ENCODE results near the gene ZNF774. TPM values are rescaled to one million over a fixed set of nuclear protein-coding genes. Genes with fewer than 3 reads are reported as not detected.

The ZNF774 gene
- total and polyA plus RNA-seq, 2 experiments from 2014 or later: 0.22 to 1.6 TPM

GRCh38 chr15:90307661-90308060, 44.4 kb upstream of the ZNF774 start:
- Histone ChIP-seq H3K4me1 (ENCODE audit: insufficient read depth) (no peaks in the 10 kb centered on the region), H3K4me3 (no peak overlapping the region), H2AFZ (no peak overlapping the region), H3K9ac (no peak overlapping the region), H3K27me3 (replicated peaks; ENCODE audit: insufficient read depth) (0 out of 2 replicates have a peak, but pooled peaks cover 5% of the 10 kb centered on the region), H3K27ac (no peak overlapping the region), H4K20me1 (ENCODE audit: insufficient read depth) (no peaks in the 10 kb centered on the region), H3K9me2 (ENCODE audit: insufficient read depth) (no peaks in the 10 kb centered on the region), H3K36me3 (ENCODE audit: low read depth) (no peaks in the 10 kb centered on the region), H3K79me2 (ENCODE audit: insufficient read depth) (no peaks in the 10 kb centered on the region), H3F3A (ENCODE audit: insufficient read depth) (no peaks in the 10 kb centered on the region), H3K9me3 (ENCODE audit: low read depth) (no peaks in the 10 kb centered on the region), H3K4me2 (ENCODE audit: unreplicated experiment) (no peak overlapping the region)
- no peak for DNase-seq
- in situ Hi-C loops (cut with MboI): loop anchor here (25.0 kb wide), 2 partner anchors 305 to 580 kb away; partner anchors contain the start of gene FES
- no peak for TF ChIP-seq EZH2 (IDR thresholded peaks at IDR 0.05; ENCODE audit: insufficient read depth, poor library complexity, severe bottlenecking)
- no peak for TF ChIP-seq EZH2phosphoT487 (IDR thresholded peaks at IDR 0.05; ENCODE audit: insufficient read depth, low read depth)
- WGBS, 2 experiments (ENCODE audit: low coverage in 1 of 2, low lambda C conversion rate in 2 of 2, missing lambda C conversion rate in 2 of 2): 91 to 98% methylated on average over 2 of the region's 2 CpGs

- TF ChIP-seq EZH2phosphoT487 (IDR thresholded peaks at IDR 0.05; ENCODE audit: insufficient read depth, low read depth) (no peak), EZH2 (IDR thresholded peaks at IDR 0.05; ENCODE audit: insufficient read depth, poor library complexity, severe bottlenecking) (no peak)
- Histone ChIP-seq H3K27ac (no peak overlapping the region), H3K36me3 (ENCODE audit: low read depth) (no peaks in the 10 kb centered on the region), H3F3A (ENCODE audit: insufficient read depth) (no peaks in the 10 kb centered on the region), H3K4me1 (ENCODE audit: insufficient read depth) (no peaks in the 10 kb centered on the region), H3K27me3 (replicated peaks; ENCODE audit: insufficient read depth) (0 out of 2 replicates have a peak, but pooled peaks cover 5% of the 10 kb centered on the region), H3K9me2 (ENCODE audit: insufficient read depth) (no peaks in the 10 kb centered on the region), H3K9ac (no peak overlapping the region), H3K4me3 (no peak overlapping the region), H4K20me1 (ENCODE audit: insufficient read depth) (no peaks in the 10 kb centered on the region), H3K9me3 (ENCODE audit: low read depth) (no peaks in the 10 kb centered on the region), H2AFZ (no peak overlapping the region), H3K79me2 (ENCODE audit: insufficient read depth) (no peaks in the 10 kb centered on the region), H3K4me2 (ENCODE audit: unreplicated experiment) (no peak overlapping the region)
- 89 to 92% methylated on average over 4 of the region's 4 CpGs for WGBS, 2 experiments (ENCODE audit: low coverage in 1 of 2, low lambda C conversion rate in 2 of 2, missing lambda C conversion rate in 2 of 2)
- in situ Hi-C loops (cut with MboI): loop anchor here (25.0 kb wide), 2 partner anchors 303 to 578 kb away; partner anchors contain the start of gene FES
- no peak for DNase-seq
Measured at GRCh38 chr15:90309020-90309419, 43.1 kb upstream of the ZNF774 start.

DNA sequence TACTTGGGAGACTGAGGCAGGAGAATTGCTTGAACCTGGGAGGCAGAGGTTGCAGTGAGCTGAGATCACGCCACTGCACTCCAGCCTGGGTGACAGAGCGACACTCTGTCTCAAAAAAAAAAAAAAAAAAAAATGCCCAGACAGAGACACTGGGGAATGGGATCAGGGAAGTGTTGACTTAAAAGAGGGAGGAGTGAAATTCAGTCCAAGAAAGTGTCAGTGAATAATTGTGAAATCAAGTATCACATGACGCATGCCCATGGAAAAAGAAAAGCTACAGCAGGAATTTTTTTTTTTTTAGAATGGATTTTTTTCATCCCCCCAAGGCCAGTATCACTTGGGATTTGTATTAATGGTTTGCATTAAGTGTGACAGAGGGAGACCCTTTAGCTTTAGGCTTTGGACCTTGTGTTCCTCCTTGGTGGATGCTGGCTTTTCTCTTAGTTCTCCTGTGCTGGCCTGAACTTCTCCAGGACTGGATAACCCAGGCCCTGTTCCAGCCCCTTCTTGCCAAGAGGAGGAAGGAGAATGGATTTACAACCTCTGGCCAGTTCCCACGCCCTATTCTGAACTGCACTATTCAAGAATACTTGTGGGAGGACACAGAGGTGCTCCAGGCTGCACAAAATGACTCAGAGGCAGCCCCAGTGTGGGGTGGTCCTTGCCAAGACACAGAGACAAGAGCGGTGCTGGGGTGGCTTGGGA, 36.7 kb upstream of the ZNF774 start:
- TF ChIP-seq EZH2phosphoT487 (IDR thresholded peaks at IDR 0.05; ENCODE audit: insufficient read depth, low read depth) (no peak), EZH2 (IDR thresholded peaks at IDR 0.05; ENCODE audit: insufficient read depth, poor library complexity, severe bottlenecking) (no peak)
- peaks cover 5% of the 10 kb centered on the region; the same call in 1 of the 2 replicates for H3F3A ChIP-seq (ENCODE audit: insufficient read depth)
- H3K9me3 ChIP-seq (ENCODE audit: low read depth): no peaks in the 10 kb centered on the region
- peak overlapping the region; percentile 17 for H3K4me2 ChIP-seq (ENCODE audit: unreplicated experiment)
- WGBS, 2 experiments (ENCODE audit: low coverage in 1 of 2, low lambda C conversion rate in 2 of 2, missing lambda C conversion rate in 2 of 2): 5 to 14% methylated on average over 4 to 5 of the region's 5 CpGs
- no peaks in the 10 kb centered on the region for H3K9me2 ChIP-seq (ENCODE audit: insufficient read depth)
- H3K4me3 ChIP-seq: no peak overlapping the region
- no peaks in the 10 kb centered on the region for H3K79me2 ChIP-seq (ENCODE audit: insufficient read depth)
- H2AFZ ChIP-seq: no peak overlapping the region
- 0 out of 2 replicates have a peak, but pooled peaks cover 5% of the 10 kb centered on the region for H3K27me3 ChIP-seq (replicated peaks; ENCODE audit: insufficient read depth)
- H3K36me3 ChIP-seq (ENCODE audit: low read depth): no peaks in the 10 kb centered on the region
- H3K9ac ChIP-seq: 0 out of 2 replicates have a peak overlapping the region, but pooled peaks have one; percentile 5
- H4K20me1 ChIP-seq (ENCODE audit: insufficient read depth): no peaks in the 10 kb centered on the region
- H3K4me1 ChIP-seq (ENCODE audit: insufficient read depth): peaks cover 17% of the 10 kb centered on the region
- H3K27ac ChIP-seq: peak overlapping the region; percentile 62
- in situ Hi-C loops (cut with MboI): loop anchor here (25.0 kb wide), 2 partner anchors 297 to 572 kb away; partner anchors contain the start of gene FES
- peak; percentile 83 for DNase-seq

- Histone ChIP-seq H3K4me1 (ENCODE audit: insufficient read depth) (peaks cover 17% of the 10 kb centered on the region), H3K36me3 (ENCODE audit: low read depth) (no peaks in the 10 kb centered on the region), H3K4me2 (ENCODE audit: unreplicated experiment) (peak overlapping the region; percentile 17), H3K4me3 (no peak overlapping the region), H4K20me1 (ENCODE audit: insufficient read depth) (no peaks in the 10 kb centered on the region), H2AFZ (no peak overlapping the region), H3K9ac (no peak overlapping the region), H3K9me2 (ENCODE audit: insufficient read depth) (no peaks in the 10 kb centered on the region), H3K9me3 (ENCODE audit: low read depth) (no peaks in the 10 kb centered on the region), H3K79me2 (ENCODE audit: insufficient read depth) (no peaks in the 10 kb centered on the region), H3K27ac (peak overlapping the region; percentile 62), H3K27me3 (replicated peaks; ENCODE audit: insufficient read depth) (0 out of 2 replicates have a peak, but pooled peaks cover 5% of the 10 kb centered on the region), H3F3A (ENCODE audit: insufficient read depth) (peaks cover 5% of the 10 kb centered on the region; the same call in 1 of the 2 replicates)
- DNase-seq: no peak
- in situ Hi-C loops (cut with MboI): loop anchor here (25.0 kb wide), 2 partner anchors 296 to 571 kb away; partner anchors contain the start of gene FES
- no peak for TF ChIP-seq EZH2 (IDR thresholded peaks at IDR 0.05; ENCODE audit: insufficient read depth, poor library complexity, severe bottlenecking)
- no peak for TF ChIP-seq EZH2phosphoT487 (IDR thresholded peaks at IDR 0.05; ENCODE audit: insufficient read depth, low read depth)
- 28 to 30% methylated on average over 4 of the region's 4 CpGs for WGBS, 2 experiments (ENCODE audit: low coverage in 1 of 2, low lambda C conversion rate in 2 of 2, missing lambda C conversion rate in 2 of 2)
Measured at GRCh38 chr15:90316139-90316538, 35.9 kb upstream of the ZNF774 start.

Data from GM23248 (cell line).